ENCODE results near the gene GNG7.

GNG7 gene

GRCh38 chr19:2616741-2617392, 85.6 kb downstream of the GNG7 start:
- peaks cover 10% of the 10 kb centered on the region for H3K27me3 ChIP-seq (ENCODE audit: low read depth, low read length)
- no peaks in the 10 kb centered on the region for H4K20me1 ChIP-seq (ENCODE audit: insufficient read depth, low read length)
- TF ChIP-seq EZH2phosphoT487 (IDR thresholded peaks at IDR 0.05; ENCODE audit: low read depth) (no peak), CTCF (IDR thresholded peaks at IDR 0.05; ENCODE audit: low read depth, low read length) (no peak)
- 0 out of 2 replicates have a peak overlapping the region, but pooled peaks have one; percentile 32 for H2AFZ ChIP-seq (ENCODE audit: low read depth, low read length)
- H3K9me3 ChIP-seq (ENCODE audit: insufficient read depth, low read length), result 0 out of 2 replicates have a peak, but pooled peaks cover 3% of the 10 kb centered on the region
- H3K9ac ChIP-seq (ENCODE audit: low read length), result peak overlapping the region; percentile 3; the same call in 1 of the 2 replicates
- no peaks in the 10 kb centered on the region for H3K79me2 ChIP-seq (ENCODE audit: low read length)
- H3K27ac ChIP-seq (ENCODE audit: low read length), result no peak overlapping the region
- H3K36me3 ChIP-seq (replicated peaks; ENCODE audit: low read depth, low read length), result peaks cover 2% of the 10 kb centered on the region
- peaks cover 71% of the 10 kb centered on the region for H3K4me1 ChIP-seq (ENCODE audit: low read length)
- H3K4me3 ChIP-seq (ENCODE audit: low read length), result 0 out of 2 replicates have a peak overlapping the region, but pooled peaks have one; percentile 3
- peak overlapping the region; percentile 35 for H3K4me2 ChIP-seq (ENCODE audit: low read length)

GRCh38 chr19:2615782-2616181, 86.7 kb downstream of the GNG7 start:
- Histone ChIP-seq H3K27ac (ENCODE audit: low read length) (no peak overlapping the region), H3K4me1 (ENCODE audit: low read length) (peaks cover 67% of the 10 kb centered on the region)

GRCh38 chr19:2613507-2614295, 88.8 kb downstream of the GNG7 start:
- peak overlapping the region; percentile 83 for H2AFZ ChIP-seq (ENCODE audit: low read depth, low read length)
- peaks cover 68% of the 10 kb centered on the region for H3K4me1 ChIP-seq (ENCODE audit: low read length)
- H3K79me2 ChIP-seq (ENCODE audit: low read length), result no peaks in the 10 kb centered on the region

More at GRCh38 chr19:2615782-2616181, 86.7 kb downstream of the GNG7 start:
- TF ChIP-seq EZH2phosphoT487 (IDR thresholded peaks at IDR 0.05; ENCODE audit: low read depth), result no peak
- TF ChIP-seq CTCF (IDR thresholded peaks at IDR 0.05; ENCODE audit: low read depth, low read length), result no peak
- H3K4me3 ChIP-seq (ENCODE audit: low read length), result no peak overlapping the region
- no peak overlapping the region for H3K4me2 ChIP-seq (ENCODE audit: low read length)
- H3K27me3 ChIP-seq (ENCODE audit: low read depth, low read length), result peaks cover 10% of the 10 kb centered on the region
- no peak overlapping the region for H3K9ac ChIP-seq (ENCODE audit: low read length)
- no peak overlapping the region for H2AFZ ChIP-seq (ENCODE audit: low read depth, low read length)
- peaks cover 2% of the 10 kb centered on the region for H3K36me3 ChIP-seq (replicated peaks; ENCODE audit: low read depth, low read length)
- no peaks in the 10 kb centered on the region for H4K20me1 ChIP-seq (ENCODE audit: insufficient read depth, low read length)
- 0 out of 2 replicates have a peak, but pooled peaks cover 3% of the 10 kb centered on the region for H3K9me3 ChIP-seq (ENCODE audit: insufficient read depth, low read length)
- H3K79me2 ChIP-seq (ENCODE audit: low read length), result no peaks in the 10 kb centered on the region

More at GRCh38 chr19:2613507-2614295, 88.8 kb downstream of the GNG7 start:
- Histone ChIP-seq H3K27ac (ENCODE audit: low read length) (no peak overlapping the region), H3K4me2 (ENCODE audit: low read length) (peak overlapping the region; percentile 77), H3K27me3 (ENCODE audit: low read depth, low read length) (peaks cover 10% of the 10 kb centered on the region), H3K4me3 (ENCODE audit: low read length) (peak overlapping the region; percentile 63), H3K36me3 (replicated peaks; ENCODE audit: low read depth, low read length) (peaks cover 2% of the 10 kb centered on the region), H3K9ac (ENCODE audit: low read length) (peak overlapping the region; percentile 39; the same call in 1 of the 2 replicates), H4K20me1 (ENCODE audit: insufficient read depth, low read length) (no peaks in the 10 kb centered on the region), H3K9me3 (ENCODE audit: insufficient read depth, low read length) (0 out of 2 replicates have a peak, but pooled peaks cover 3% of the 10 kb centered on the region)
- peak; percentile 97 for TF ChIP-seq CTCF (IDR thresholded peaks at IDR 0.05; ENCODE audit: low read depth, low read length)
- TF ChIP-seq EZH2phosphoT487 (IDR thresholded peaks at IDR 0.05; ENCODE audit: low read depth), result no peak
